Measurements from ENCODE around the gene ATP8A2.

ATP8A2 gene

DNA sequence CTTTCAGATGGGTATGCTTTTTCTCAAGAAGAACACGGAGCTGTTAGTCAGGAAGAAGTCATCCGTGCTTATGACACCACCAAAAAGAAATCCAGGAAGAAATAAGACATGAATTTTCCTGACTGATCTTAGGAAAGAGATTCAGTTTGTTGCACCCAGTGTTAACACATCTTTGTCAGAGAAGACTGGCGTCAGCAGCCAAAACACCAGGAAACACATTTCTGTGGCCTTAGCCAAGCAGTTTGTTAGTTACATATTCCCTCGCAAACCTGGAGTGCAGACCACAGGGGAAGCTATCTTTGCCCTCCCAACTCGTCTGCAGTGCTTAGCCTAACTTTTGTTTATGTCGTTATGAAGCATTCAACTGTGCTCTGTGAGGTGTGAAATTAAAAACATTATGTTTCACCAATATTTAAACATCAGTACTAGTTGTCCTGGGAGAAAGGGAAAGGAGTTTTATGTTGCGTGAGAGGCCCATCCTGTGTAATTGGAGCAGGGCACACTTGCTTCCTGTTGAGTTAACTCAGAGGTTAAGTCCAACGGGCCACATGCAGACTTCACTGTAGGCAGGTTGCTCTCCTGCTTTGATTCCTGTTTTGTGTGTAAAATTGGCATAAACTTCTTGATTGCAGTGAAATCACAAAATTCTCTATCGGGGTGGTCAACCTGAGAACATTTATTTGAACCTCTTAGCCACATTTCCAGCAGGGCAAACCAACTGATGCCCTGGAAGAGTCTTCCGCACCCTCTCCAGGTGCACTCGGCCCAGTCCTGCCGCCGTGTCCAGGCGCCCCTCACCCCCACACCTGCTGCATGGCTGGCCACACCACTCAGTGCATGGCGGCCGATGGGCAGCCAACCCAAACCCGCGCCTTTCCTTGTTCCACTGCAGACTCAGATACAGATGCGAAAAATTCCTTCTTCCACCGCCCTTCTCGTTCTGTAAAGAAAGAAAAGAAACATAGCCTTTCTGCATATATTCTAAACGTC is 648.4 kb downstream of the ATP8A2 start:
- no peak for DNase-seq

DNA sequence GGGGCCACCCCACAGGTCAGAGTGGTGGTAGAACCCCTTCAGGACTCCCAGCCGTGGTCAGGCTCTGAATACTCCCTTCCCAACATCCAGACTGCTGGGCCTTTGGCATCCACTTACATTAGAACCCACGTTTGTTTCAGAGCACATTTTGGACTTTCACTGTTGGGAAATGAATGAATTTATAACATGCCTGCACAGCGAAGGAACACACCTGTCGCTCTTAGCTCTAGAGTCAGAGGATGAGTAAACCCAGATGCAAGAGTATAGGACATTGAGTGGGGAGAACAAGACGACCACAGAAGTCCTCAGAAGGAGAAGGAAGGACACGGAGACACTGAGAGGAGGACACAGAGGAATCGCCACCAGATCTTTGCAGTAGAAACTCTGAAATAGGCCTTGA is 649.1 kb downstream of the ATP8A2 start:
- DNase-seq, result no peak

DNA sequence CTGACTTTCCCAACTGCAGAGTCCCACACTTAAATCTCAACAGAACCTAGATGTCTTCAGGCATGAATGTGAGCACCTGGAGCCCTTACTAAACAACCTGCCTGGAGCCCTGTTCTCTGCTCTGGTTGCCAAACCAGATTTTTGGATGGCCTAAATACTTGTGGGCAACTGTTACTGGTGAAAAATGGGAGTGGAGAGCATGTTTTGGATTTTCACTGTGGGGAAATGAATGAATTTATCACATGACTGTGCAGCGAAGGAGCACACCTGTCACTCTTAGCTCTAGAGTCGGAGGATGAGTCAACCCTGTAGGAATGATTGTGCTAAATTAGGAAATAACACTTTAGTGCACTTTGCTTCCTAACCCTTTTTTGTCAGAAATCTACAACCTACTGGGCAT is 649.7 kb downstream of the ATP8A2 start:
- no peak for DNase-seq

- no peak for DNase-seq
Measured at GRCh38 chr13:26021956-26022355, 650.2 kb downstream of the ATP8A2 start.

- DNase-seq, result no peak
Measured at GRCh38 chr13:26022538-26023292, 650.9 kb downstream of the ATP8A2 start.

DNA sequence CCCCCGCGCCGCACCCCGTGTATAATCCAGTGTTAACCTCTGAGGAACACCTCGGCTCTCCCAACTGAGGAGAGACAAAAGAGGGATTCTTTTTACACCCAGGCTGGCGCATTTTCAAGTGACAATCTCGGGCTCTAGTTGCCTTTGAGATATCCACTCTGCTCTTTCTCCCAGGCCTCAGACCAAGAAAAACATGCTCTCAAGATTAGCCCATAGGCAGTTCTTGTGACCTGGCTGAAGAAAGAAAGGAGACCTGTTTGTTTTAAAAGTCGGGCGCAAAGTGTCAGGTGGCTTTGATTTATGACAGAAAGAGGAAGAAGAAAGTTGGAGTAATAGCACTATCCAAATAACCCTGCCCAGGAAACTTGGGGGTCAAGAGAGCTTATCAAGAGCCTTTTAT is 652.8 kb downstream of the ATP8A2 start:
- DNase-seq, result no peak

- no peak for DNase-seq
Measured at GRCh38 chr13:26025196-26025595, 653.4 kb downstream of the ATP8A2 start.

GRCh38 chr13:26025771-26026170 is 654.0 kb downstream of the ATP8A2 start:
- DNase-seq, result no peak

- DNase-seq, result no peak
Measured at GRCh38 chr13:26026211-26026610, 654.4 kb downstream of the ATP8A2 start.

- DNase-seq, result no peak
Measured at GRCh38 chr13:26029581-26030136, 657.9 kb downstream of the ATP8A2 start.

- DNase-seq, result no peak
Measured at GRCh38 chr13:26030331-26030730, 658.6 kb downstream of the ATP8A2 start.

GRCh38 chr13:26034018-26034417 is 662.2 kb downstream of the ATP8A2 start:
- DNase-seq, result no peak

- DNase-seq, result no peak
Measured at GRCh38 chr13:26036383-26036782, 664.6 kb downstream of the ATP8A2 start.

GRCh38 chr13:26037302-26037701 is 665.5 kb downstream of the ATP8A2 start:
- no peak for DNase-seq

GRCh38 chr13:26038931-26039475 is 667.2 kb downstream of the ATP8A2 start:
- no peak for DNase-seq

GRCh38 chr13:26041444-26041843 is 669.7 kb downstream of the ATP8A2 start:
- no peak for DNase-seq

DNA sequence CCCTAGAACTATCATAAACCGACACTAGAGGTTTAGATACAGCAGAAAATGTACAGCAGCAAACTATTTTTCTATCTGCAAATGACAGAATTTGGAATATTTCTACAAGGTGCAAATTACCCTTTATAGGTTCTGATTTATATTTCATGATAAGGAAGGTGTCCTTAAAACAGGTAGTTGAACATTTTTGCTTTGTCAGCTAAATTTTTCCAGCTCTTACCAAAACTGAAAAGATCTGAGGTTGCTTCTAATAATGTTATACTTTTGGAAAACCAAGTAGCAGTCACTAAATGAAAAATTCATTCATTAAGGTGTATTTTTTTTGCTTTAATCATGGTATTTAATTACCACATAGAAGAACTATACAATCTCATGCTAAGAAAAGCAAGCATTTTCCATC is 671.0 kb downstream of the ATP8A2 start:
- DNase-seq, result no peak

- DNase-seq, result no peak
Measured at GRCh38 chr13:26045142-26045541, 673.4 kb downstream of the ATP8A2 start.

DNA sequence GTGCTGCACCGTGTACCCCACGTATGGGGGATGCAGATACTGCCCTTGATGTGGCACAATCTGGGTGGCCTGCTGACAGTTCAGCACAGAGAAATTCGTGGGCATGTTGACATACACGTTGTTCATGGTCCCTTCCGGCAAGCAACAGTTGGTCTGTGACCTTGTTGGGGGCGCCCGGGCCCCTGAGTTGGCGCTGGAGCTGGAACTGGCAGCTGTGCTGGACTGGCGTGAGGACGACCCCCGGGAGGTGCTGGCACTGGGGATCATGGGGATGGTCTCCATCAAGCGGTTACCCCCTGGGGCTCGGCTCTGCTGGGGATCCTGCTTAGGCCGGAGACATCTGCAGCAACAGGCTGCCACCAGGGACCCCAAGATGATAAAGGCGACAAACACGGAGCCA is 674.9 kb downstream of the ATP8A2 start:
- no peak for DNase-seq

DNA sequence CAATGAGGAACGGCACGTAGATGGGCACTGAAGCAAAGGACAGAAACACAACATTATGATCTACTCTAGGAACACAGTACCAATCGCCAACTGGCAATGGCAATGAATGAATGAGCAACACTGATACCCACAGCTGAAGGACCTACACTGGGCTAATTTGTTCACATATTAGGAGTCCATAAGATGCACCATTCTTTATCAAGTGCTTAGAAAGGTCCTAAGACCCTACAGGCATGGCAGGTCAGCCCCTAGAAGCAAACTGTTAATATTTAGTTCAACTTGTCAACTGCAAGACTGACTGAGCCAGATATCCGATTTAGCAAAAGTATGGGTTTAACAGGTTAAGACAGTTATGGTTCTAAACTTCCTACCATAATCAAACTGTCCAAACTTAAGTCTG is 675.3 kb downstream of the ATP8A2 start:
- no peak for DNase-seq

DNA sequence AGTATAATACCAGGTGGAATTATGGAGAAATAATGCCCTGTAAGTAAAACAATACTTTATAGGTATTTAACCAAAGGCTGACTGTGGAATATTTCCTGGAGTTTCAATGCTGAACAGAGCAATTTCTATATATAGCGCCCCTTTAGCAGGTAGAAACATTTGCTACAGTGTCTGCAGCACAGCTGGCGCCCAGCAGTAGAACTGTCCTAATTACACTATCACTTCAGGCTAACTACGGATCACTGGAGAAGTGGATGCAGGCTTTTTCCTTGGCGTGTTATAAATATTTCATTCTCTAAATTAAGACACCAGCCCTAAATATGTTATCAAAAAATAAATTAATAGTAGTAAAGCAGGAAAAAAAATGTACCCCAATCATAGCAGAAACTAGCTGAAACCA is 677.0 kb downstream of the ATP8A2 start:
- DNase-seq, result no peak

DNA sequence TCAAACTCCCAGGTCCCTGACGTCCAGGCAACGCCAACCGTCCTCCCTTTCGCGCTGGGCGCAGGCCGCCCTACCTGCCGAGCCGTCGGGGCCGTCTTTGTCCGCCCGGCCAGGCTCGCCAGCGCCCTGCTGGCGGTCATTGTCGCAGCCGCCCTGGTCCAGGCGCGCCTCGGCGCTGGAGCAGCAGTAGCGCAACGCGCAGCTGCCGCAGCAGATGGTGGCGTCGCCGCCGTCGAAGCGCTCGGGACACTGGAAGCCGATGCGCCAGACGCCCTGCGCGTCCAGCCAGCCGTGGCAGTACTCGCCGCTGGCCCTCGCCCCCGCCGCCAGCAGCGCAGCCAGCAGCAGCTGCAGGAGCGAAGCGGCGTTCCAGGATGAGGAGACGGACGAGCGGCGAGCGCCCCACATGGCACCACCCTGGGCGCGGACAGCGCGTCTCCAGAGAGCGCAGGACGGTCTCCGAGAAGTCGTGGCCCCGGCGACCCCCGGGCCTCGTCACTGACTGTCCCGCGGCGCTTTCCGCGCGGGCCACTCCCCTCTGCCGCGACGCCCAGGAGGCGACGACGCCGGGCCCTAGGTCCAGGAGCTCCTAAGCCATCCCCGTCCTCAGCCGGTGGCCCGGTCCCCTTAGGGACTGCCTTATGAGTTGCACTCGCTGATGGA is 678.9 kb downstream of the ATP8A2 start:
- DNase-seq, result no peak

DNA sequence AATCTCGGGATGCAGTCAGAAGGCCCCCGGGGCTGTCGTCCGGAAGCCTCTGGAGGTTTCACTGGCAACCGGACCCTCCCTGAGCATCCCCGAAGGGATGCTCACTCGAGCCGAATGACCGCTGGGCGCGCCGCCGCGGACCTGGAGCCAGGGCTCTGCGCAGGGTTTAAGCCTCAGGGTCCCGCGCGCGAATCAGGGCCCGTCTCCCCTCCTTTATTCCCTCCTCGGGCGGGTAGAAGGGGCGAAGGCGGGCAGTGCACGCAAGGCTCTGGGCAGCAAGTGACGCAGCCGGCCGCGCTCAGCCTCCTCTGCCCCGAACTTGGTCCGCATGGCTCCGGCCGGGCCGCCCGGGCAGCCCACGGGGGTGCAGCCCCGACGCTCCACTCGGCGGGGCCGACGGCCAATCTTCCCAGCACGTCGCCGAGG is 679.5 kb downstream of the ATP8A2 start:
- DNase-seq, result no peak
